Activated gamma-delta T cell treated with Interleukin-2 at 50 U/mL for 16 hours (primary cell): ENCODE measurements around the gene PHOSPHO1.

Source experiments
- DNase-seq: peaks from one replicate; pipeline ENCODE4 v3.0.0-alpha.2; 2020

The PHOSPHO1 gene

GRCh38 chr17:49217651-49218413, 12.8 kb downstream of the PHOSPHO1 start:
- peak; percentile 78 for DNase-seq

GRCh38 chr17:49216953-49217650, 13.5 kb downstream of the PHOSPHO1 start:
- no peak for DNase-seq

- no peak for DNase-seq
These were observed 14.1 kb downstream of the PHOSPHO1 start for GRCh38 chr17:49216482-49216881.

GRCh38 chr17:49214676-49215360, 15.8 kb downstream of the PHOSPHO1 start:
- DNase-seq, result no peak

GRCh38 chr17:49213847-49214246, 16.7 kb downstream of the PHOSPHO1 start:
- DNase-seq, result no peak

- DNase-seq, result no peak
These were observed 17.2 kb downstream of the PHOSPHO1 start for GRCh38 chr17:49213399-49213798.

- DNase-seq, result peak; percentile 48
These were observed 20.2 kb downstream of the PHOSPHO1 start, which contains the start of the genes ABI3 and GNGT2 for GRCh38 chr17:49210158-49211029. ABI3 (plus strand) TSS chr17:49210707; CDS start chr17:49210725, 18 bp downstream. GNGT2 (minus strand) TSS chr17:49210574; CDS start chr17:49207422, 3,152 bp downstream.

- peak; percentile 36 for DNase-seq
These were observed 21.5 kb downstream of the PHOSPHO1 start for GRCh38 chr17:49209061-49209571.

GRCh38 chr17:49204516-49204915, 26.1 kb downstream of the PHOSPHO1 start:
- no peak for DNase-seq

GRCh38 chr17:49203796-49204195, 26.8 kb downstream of the PHOSPHO1 start:
- DNase-seq, result no peak

- DNase-seq, result no peak
These were observed 29.1 kb downstream of the PHOSPHO1 start for GRCh38 chr17:49201481-49201927.

GRCh38 chr17:49200423-49201083, 30.0 kb downstream of the PHOSPHO1 start:
- no peak for DNase-seq

GRCh38 chr17:49198211-49198610, 32.4 kb downstream of the PHOSPHO1 start:
- no peak for DNase-seq

GRCh38 chr17:49197346-49197998, 33.1 kb downstream of the PHOSPHO1 start:
- no peak for DNase-seq

- DNase-seq, result no peak
These were observed 34.1 kb downstream of the PHOSPHO1 start for GRCh38 chr17:49196520-49196919.

GRCh38 chr17:49195751-49196150, 34.8 kb downstream of the PHOSPHO1 start:
- no peak for DNase-seq

GRCh38 chr17:49194297-49194607, 36.3 kb downstream of the PHOSPHO1 start:
- no peak for DNase-seq

GRCh38 chr17:49193513-49194296, 36.9 kb downstream of the PHOSPHO1 start:
- DNase-seq, result no peak

GRCh38 chr17:49191917-49192741, 38.5 kb downstream of the PHOSPHO1 start:
- DNase-seq, result peak; percentile 92
